Fibroblast of skin of right quadriceps (primary cell): ENCODE data around the gene SEMA6A.

ENCODE experiments used
- DNase-seq: peaks from one replicate; pipeline ENCODE4 v3.0.0-alpha.2; 2013

The SEMA6A gene

GRCh38 chr5:116575326-116576052 lies 866 bp upstream of the SEMA6A start:
- no peak for DNase-seq

GRCh38 chr5:116573702-116574366 lies 789 bp downstream of the SEMA6A start:
- DNase-seq: peak; percentile 21

GRCh38 chr5:116573279-116573701 lies 1.3 kb downstream of the SEMA6A start:
- no peak for DNase-seq

DNA sequence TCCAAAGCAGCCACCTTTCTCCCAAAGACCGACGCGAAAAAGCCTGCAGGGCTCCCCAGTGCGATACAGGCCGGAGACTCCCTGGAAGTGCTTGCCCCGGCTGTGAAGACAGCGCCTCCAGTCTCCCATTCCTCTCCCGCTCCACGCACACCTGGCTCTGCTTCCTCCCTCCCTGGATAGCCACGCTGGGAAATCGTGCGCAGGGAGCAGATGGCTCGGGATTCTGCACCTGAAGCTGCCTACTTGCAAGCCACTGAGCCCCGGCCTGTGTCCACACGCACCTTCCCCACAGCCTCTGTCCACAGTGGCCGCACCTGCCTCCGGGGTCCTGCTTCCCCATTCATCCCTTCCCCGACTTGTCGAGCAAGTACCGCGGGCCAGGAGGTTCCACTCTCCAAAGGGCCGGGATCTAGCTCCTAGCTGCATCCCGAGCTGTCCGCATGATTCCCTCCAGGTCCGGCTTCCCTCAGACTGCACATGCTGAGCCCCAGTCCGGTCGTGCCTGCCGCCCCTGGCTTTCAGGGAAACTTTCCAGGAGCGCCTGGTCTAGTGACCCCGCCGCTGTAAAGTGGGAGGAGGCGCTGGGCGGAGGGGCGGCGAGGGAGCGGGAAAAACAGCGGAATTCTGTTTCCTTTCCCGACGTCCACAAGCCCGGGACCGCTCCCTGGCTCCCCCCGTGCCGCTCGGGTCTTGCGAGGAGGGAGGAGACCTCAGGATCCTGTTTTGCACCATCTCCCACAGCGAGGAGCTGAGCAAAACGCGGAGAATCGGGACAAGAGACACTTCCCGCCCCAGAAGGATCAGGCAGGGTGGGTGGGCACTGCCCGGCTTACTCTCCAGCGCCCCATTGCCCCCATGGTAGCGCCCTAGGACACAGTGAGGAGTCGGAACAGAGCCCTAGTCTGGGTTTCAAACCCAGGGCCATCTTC lies 2.0 kb downstream of the SEMA6A start:
- DNase-seq: no peak

GRCh38 chr5:116571568-116572349 lies 2.9 kb downstream of the SEMA6A start:
- DNase-seq: no peak

GRCh38 chr5:116569999-116570398 lies 4.6 kb downstream of the SEMA6A start:
- no peak for DNase-seq

GRCh38 chr5:116567106-116567505 lies 7.5 kb downstream of the SEMA6A start:
- DNase-seq: no peak

- DNase-seq: no peak
Observed at GRCh38 chr5:116566251-116566650, 8.4 kb downstream of the SEMA6A start.

DNA sequence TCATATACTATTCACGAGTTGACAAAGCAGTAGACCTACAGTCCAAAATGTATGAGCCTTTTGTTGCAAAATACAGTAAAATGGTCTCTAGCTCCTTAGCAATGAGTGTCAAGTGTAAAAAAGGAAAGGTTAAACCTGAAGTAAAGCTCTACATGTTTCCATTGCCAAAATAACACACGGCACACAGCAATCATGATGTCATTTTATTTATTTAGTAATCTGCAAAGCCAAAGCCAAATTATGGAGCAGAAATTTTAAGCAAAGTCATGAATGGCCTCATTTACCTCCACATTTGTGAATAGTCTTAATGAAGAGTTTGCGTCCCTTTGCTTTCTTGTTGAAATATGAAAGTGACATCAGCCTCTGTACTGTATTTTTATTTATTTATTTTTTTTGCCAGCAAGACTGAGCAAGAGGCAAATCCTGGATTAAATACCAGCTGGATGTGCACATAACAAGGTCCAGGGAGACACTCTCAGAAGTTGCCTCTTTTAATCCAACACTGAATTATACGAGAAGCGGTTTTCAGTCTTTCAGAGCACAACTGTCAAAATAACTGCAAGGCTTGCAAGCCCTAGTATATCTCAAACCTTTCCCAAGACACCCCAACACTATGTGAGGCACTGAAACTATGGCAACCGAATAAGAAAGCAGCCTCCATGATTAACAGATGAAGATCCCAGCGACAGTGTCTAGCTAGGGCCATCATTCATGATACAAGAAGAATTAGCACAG lies 9.7 kb downstream of the SEMA6A start:
- DNase-seq: no peak

GRCh38 chr5:116564312-116564711 lies 10.3 kb downstream of the SEMA6A start:
- DNase-seq: no peak

- DNase-seq: no peak
Observed at GRCh38 chr5:116563736-116564308, 10.8 kb downstream of the SEMA6A start.

GRCh38 chr5:116562669-116563068 lies 12.0 kb downstream of the SEMA6A start:
- no peak for DNase-seq

GRCh38 chr5:116561658-116562057 lies 13.0 kb downstream of the SEMA6A start:
- no peak for DNase-seq

DNA sequence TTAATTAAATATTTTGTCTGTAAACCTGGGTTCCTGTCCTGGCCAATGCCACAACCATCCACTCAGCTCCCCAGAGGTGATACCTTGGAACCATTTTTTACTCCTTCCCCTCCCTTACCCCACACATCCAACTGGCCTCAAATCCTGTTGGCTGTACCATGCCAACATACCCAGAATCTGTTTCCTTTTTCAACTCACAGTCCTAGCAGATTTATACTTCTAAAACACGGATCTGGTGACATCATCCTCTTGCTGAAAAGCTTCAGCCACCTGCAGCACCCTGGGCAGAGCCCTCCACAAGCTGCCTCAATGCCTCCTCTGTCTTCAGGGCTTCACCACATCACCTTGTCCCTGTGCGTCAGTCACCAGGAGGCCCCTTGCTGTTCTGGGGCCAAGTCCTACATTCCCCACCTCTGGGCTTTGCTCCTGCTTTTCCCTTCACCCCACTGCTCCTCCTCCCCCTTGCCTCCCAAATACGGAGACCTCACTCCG lies 14.9 kb downstream of the SEMA6A start:
- DNase-seq: no peak

DNA sequence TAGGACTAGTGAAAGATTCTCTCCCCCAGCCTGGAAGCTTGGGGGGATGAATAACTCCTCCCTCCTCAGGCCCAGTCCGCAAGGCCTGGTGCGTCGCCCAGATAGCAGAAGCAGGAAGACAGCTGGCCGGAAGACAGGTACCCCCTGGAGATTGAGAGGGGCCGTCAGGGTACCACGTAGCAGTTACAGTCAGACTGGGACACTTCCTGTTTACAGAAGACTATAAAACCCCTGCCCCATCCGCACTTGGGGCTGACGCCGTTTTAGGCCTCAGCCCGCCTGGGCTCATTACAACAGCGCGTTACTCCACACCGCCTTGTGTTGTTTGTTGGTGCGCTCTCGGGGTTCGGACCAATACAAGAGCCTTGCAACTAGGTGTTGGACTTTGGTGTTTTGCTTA lies 15.4 kb downstream of the SEMA6A start:
- DNase-seq: no peak

DNA sequence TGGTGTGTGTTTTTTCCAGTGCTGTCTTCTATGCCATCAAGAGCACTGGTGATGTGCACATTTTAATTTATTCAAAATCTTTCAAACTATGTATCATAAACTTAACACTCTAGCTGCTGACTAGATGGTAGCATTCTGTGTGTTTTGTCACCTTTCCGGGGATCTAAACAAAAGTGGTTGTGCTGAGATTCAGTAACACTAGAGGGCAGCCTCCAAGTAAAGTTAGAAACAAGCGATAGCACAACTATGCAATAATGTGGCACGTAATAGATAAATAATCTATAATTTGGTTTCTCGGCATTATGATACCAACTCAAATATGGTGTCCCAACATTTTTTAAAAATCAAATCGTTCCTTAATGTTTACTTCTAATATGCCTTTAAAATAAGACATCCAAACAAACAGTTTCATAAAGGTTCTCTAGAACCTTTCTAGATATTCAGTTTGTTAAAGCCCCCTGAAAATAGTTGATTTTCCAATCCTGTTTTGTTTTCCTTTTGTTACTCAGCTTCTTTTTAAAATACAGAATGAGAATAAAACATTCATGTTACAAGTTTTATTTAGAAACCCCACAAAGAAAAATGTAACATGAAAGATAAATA lies 16.9 kb downstream of the SEMA6A start:
- no peak for DNase-seq

- DNase-seq: no peak
Observed at GRCh38 chr5:116554764-116555163, 19.9 kb downstream of the SEMA6A start.

GRCh38 chr5:116553366-116553765 lies 21.3 kb downstream of the SEMA6A start:
- no peak for DNase-seq

GRCh38 chr5:116550082-116550481 lies 24.5 kb downstream of the SEMA6A start:
- DNase-seq: no peak

- DNase-seq: no peak
Observed at GRCh38 chr5:116546743-116547124, 27.9 kb downstream of the SEMA6A start.
